GM12878 (cell line): ENCODE data around the gene ITGA11. TPM values are rescaled to one million over a fixed set of nuclear protein-coding genes. Genes with fewer than 3 reads are reported as not detected.

Experiments
- ASH2L ChIP-seq: fragments of 300-600, 200-600 bp; sonication (generic); IDR thresholded peaks from 2 replicates; pipeline ENCODE4 v1.6.1; 2017; ENCODE audit warnings: low read depth, mild to moderate bottlenecking, borderline replicate concordance
- BACH1 ChIP-seq: fragments of 450-650 bp; IDR thresholded peaks from 2 replicates; pipeline ENCODE4 v1.6.1; 2017; ENCODE audit warnings: mild to moderate bottlenecking, borderline replicate concordance
- BHLHE40 ChIP-seq, 2 experiments: fragments of 450-650 bp in 1 of 2; IDR thresholded peaks; 2 replicates each; pipeline ENCODE4 v1.6.1; 2011 to 2017; ENCODE audit warnings: low read depth in 2 of 2, borderline replicate concordance in 1 of 2, improper control_type of control experiment in 1 of 2, low read length in 1 of 2, mild to moderate bottlenecking in 1 of 2
- CBX3 ChIP-seq: fragments of 200-600 bp; sonication (generic); IDR thresholded peaks from 2 replicates; pipeline ENCODE4 v1.6.1; 2016; ENCODE audit warnings: low read depth, borderline replicate concordance
- CTCF ChIP-seq, 3 experiments: IDR thresholded peaks in 2 of 3; conservative IDR thresholded peaks in 1 of 3; 2 replicates each; pipeline ENCODE4 v1.5.1; 2011; ENCODE audit warnings: low read depth in 3 of 3, low read length in 3 of 3, mild to moderate bottlenecking in 3 of 3, control low read depth in 2 of 3, moderate library complexity in 2 of 3, inconsistent platforms in 1 of 3, mixed read lengths in 1 of 3; ENCODE audit not compliant: control insufficient read depth in 2 of 3, insufficient read depth in 1 of 3; ENCODE audit errors: extremely low read depth in 1 of 3
- DPF2 ChIP-seq: fragments of 450-650 bp; IDR thresholded peaks from 2 replicates; pipeline ENCODE4 v1.6.1; 2017; ENCODE audit warnings: mild to moderate bottlenecking
- E2F4 ChIP-seq: IDR thresholded peaks from 2 replicates; pipeline ENCODE4 v1.6.1; 2012; ENCODE audit warnings: low read depth, low read length, improper control_type of control experiment
- ELK1 ChIP-seq: IDR thresholded peaks from 2 replicates; pipeline ENCODE4 v1.6.1; 2012; ENCODE audit warnings: low read depth, low read length, improper control_type of control experiment
- FOS ChIP-seq: IDR thresholded peaks from 3 replicates; pipeline ENCODE4 v1.6.1; 2011; ENCODE audit warnings: borderline replicate concordance; ENCODE audit not compliant: insufficient read length; ENCODE audit errors: extremely low read depth
- FOXK2 ChIP-seq: fragments of 450-650 bp; IDR thresholded peaks from 2 replicates; pipeline ENCODE4 v1.6.1; 2017; ENCODE audit warnings: mild to moderate bottlenecking, moderate library complexity
- IKZF2 ChIP-seq, 2 experiments: fragments of 450-650 bp; IDR thresholded peaks; 2 replicates each; pipeline ENCODE4 v1.6.1; 2017; ENCODE audit warnings: mild to moderate bottlenecking in 2 of 2, moderate library complexity in 2 of 2
- KDM1A ChIP-seq: fragments of 200-600 bp; sonication (generic); IDR thresholded peaks from 2 replicates; pipeline ENCODE4 v1.6.1; 2016; ENCODE audit warnings: borderline replicate concordance
- MLLT1 ChIP-seq: fragments of 450-650 bp; IDR thresholded peaks from 2 replicates; pipeline ENCODE4 v1.6.1; 2016; ENCODE audit warnings: mild to moderate bottlenecking
- MTA2 ChIP-seq: fragments of 450-650 bp; IDR thresholded peaks from 2 replicates; pipeline ENCODE4 v1.6.1; 2016; ENCODE audit warnings: low read depth, mild to moderate bottlenecking, moderate library complexity
- PAX5 ChIP-seq: IDR thresholded peaks from 2 replicates; pipeline ENCODE4 v1.6.1; 2011; ENCODE audit warnings: low read depth, low read length, borderline replicate concordance
- PML ChIP-seq: IDR thresholded peaks from 2 replicates; pipeline ENCODE4 v1.6.1; 2012; ENCODE audit warnings: low read length, inconsistent platforms
- RAD21 ChIP-seq: IDR thresholded peaks from 2 replicates; pipeline ENCODE4 v1.6.1; 2011; ENCODE audit warnings: mild to moderate bottlenecking, low read depth, low read length, moderate library complexity; ENCODE audit not compliant: insufficient read depth
- RAD51 ChIP-seq: fragments of 450-650 bp; IDR thresholded peaks from 2 replicates; pipeline ENCODE4 v1.6.1; 2016; ENCODE audit warnings: moderate library complexity, mild to moderate bottlenecking, inconsistent platforms
- RBBP5 ChIP-seq: fragments of 200-600 bp; sonication (generic); conservative IDR thresholded peaks from 2 replicates; pipeline ENCODE4 v1.6.1; 2016
- TARDBP ChIP-seq: IDR thresholded peaks from 2 replicates; pipeline ENCODE4 v1.6.1; 2016; ENCODE audit warnings: borderline replicate concordance
- TCF12 ChIP-seq: IDR thresholded peaks from 2 replicates; pipeline ENCODE4 v1.6.1; 2011; ENCODE audit warnings: low read depth, mild to moderate bottlenecking, low read length
- ZNF592 ChIP-seq: fragments of 450-650 bp; IDR thresholded peaks from 2 replicates; pipeline ENCODE4 v1.6.1; 2017; ENCODE audit warnings: mild to moderate bottlenecking, moderate library complexity
- polyA plus RNA-seq, 11 experiments: library from polyadenylated mRNA; depleted of rRNA in 4 of 11; unstranded in 6 of 11; stranded (reverse) in 5 of 11; fragments of >200 nt; fragmentation: Nextera tagmentation in 4 of 11; fragmentation: Illumina TruSeq in 1 of 11; extraction: Ambion mirVana in 4 of 11; extraction: Trizol in 1 of 11; gene quantifications; 1 replicate in 1 of 11; 2 replicates in 10 of 11; pipeline versions ENCODE4 v1.2.1 to v1.2.3, GENCODE V29; 2011 to 2016; ENCODE audit warnings: inconsistent platforms in 2 of 11, missing spikeins in 2 of 11, low read depth in 1 of 11
- total RNA-seq, 4 experiments: library from RNA; depleted of rRNA in 3 of 4; stranded (reverse); fragments of >200 nt in 3 of 4; fragmentation: Illumina TruSeq in 1 of 4; extraction: Trizol in 1 of 4; gene quantifications; 2 replicates each; pipeline versions ENCODE4 v1.2.1 to v1.2.3, GENCODE V29; 2013 to 2021

Gene ITGA11
- total and polyA plus RNA-seq, 10 of the 15 experiments (the other 5 are each of a cell fraction or from before 2014, with no cell fraction given) = under 0.01 to 0.36 (median 0.13) TPM; not detected in 1

- TF ChIP-seq E2F4 (no peak), ZNF592 (no peak), TARDBP (no peak), RAD51 (0 out of 2 replicates have a peak, but pooled peaks have one; percentile 31), IKZF2 (IDR thresholded peaks at IDR 0.05) (peak; percentile 37 to 53; a peak in 2 of 4 replicates), RBBP5 (no peak), FOS (no peak), PAX5 (no peak), FOXK2 (no peak), CBX3 (no peak), DPF2 (no peak; the same call in 1 of the 2 replicates), CTCF (IDR thresholded peaks at IDR 0.05 in 2 of 3, conservative IDR thresholded peaks at IDR 0.05 in 1 of 3; ENCODE audit: control insufficient read depth in 2 of 3, extremely low read depth in 1 of 3, insufficient read depth in 1 of 3, low read depth in 3 of 3, low read length in 3 of 3) (no peak), RAD21 (no peak), BHLHE40 (IDR thresholded peaks at IDR 0.05; ENCODE audit: borderline replicate concordance in 1 of 2, low read depth in 2 of 2, low read length in 1 of 2) (peak; percentile 23 to 24; a peak in 1 of 4 replicates), MTA2 (peak; percentile 39), ASH2L (no peak), KDM1A (no peak), BACH1 (no peak), TCF12 (0 out of 2 replicates have a peak, but pooled peaks have one; percentile 49), ELK1 (no peak), MLLT1 (peak; percentile 47; the same call in 1 of the 2 replicates), PML (no peak)
Observed at GRCh38 chr15:68298882-68299381, 133.0 kb downstream of the ITGA11 start (continued).
